CD4-positive, alpha-beta T cell (primary cell): ENCODE measurements around the gene GRIA1. TPM values are rescaled to one million over a fixed set of nuclear protein-coding genes. Genes with fewer than 3 reads are reported as not detected.

ENCODE experiments used
- ATAC-seq: fragments of 200-7000 bp; cut with Tn5 transposase; one replicate; pipeline ENCODE4 v1.10.0; 2022; ENCODE audit warnings: mild to moderate bottlenecking; ENCODE audit not compliant: poor library complexity
- CTCF ChIA-PET: fragments of 350-600 bp; sonication (Branson Sonifier 250); formaldehyde crosslinking; loops from one replicate; lab custom pipeline; 2021; ENCODE audit warnings: antibody characterized with exemption, inconsistent platforms; lab: Charles Lee
- POLR2A ChIA-PET: fragments of 350-600 bp; sonication (Branson Sonifier 250); formaldehyde crosslinking; loops from one replicate; lab custom pipeline; 2021; ENCODE audit warnings: antibody characterized with exemption, inconsistent platforms; lab: Charles Lee
- DNase-seq, 14 experiments: peaks; one replicate each; pipeline ENCODE4 v3.0.0-alpha.2; 2013 to 2020; ENCODE audit warnings: mixed read lengths in 2 of 14
- H3K27ac ChIP-seq, 2 donors: one replicate each; pipeline versions ENCODE4 v1.5.1 to v1.7.0; 2013; ENCODE audit warnings: low read length in 2 of 2, low read depth in 1 of 2, mild to moderate bottlenecking in 1 of 2
- H3K27me3 ChIP-seq, 2 experiments: 1 replicate in 1 of 2; 2 replicates in 1 of 2; pipeline versions ENCODE4 v1.6.1 to v1.7.0; 2013; ENCODE audit warnings: low read length in 2 of 2, control low read depth in 1 of 2, mild to moderate bottlenecking in 1 of 2, moderate library complexity in 1 of 2; ENCODE audit not compliant: insufficient read depth in 2 of 2, control insufficient read depth in 1 of 2
- H3K36me3 ChIP-seq: one replicate; pipeline ENCODE4 v1.6.1; 2013; ENCODE audit warnings: low read length, control low read depth; ENCODE audit not compliant: insufficient read depth
- H3K4me1 ChIP-seq: one replicate; pipeline ENCODE4 v1.6.1; 2013; ENCODE audit warnings: low read length, control low read depth; ENCODE audit not compliant: insufficient read depth
- H3K4me3 ChIP-seq: one replicate; pipeline ENCODE4 v1.5.1; 2013; ENCODE audit warnings: mild to moderate bottlenecking, low read length, moderate library complexity
- H3K9me3 ChIP-seq, 2 experiments: 1 replicate in 1 of 2; 2 replicates in 1 of 2; pipeline versions ENCODE4 v1.6.1 to v1.7.0; 2013; ENCODE audit warnings: low read length in 2 of 2, mild to moderate bottlenecking in 2 of 2, control low read depth in 1 of 2, moderate library complexity in 1 of 2; ENCODE audit not compliant: control insufficient read depth in 1 of 2, insufficient read depth in 1 of 2
- H3K27ac Mint-ChIP-seq: one replicate; pipeline ENCODE4 v1.8.0; 2020; ENCODE audit warnings: mixed read lengths
- H3K27me3 Mint-ChIP-seq: one replicate; pipeline ENCODE4 v1.8.0; 2021; ENCODE audit warnings: mixed read lengths
- H3K36me3 Mint-ChIP-seq: one replicate; pipeline ENCODE4 v1.8.0; 2021; ENCODE audit warnings: low read depth, mixed read lengths
- H3K4me1 Mint-ChIP-seq: one replicate; pipeline ENCODE4 v1.8.0; 2021; ENCODE audit warnings: low read depth, mixed read lengths
- H3K4me3 Mint-ChIP-seq: one replicate; pipeline ENCODE4 v1.8.0; 2020; ENCODE audit warnings: mild to moderate bottlenecking, mixed read lengths
- H3K9me3 Mint-ChIP-seq: one replicate; pipeline ENCODE4 v1.8.0; 2020; ENCODE audit warnings: mixed read lengths
- CTCF ChIP-seq: fragments of 200-600 bp; IDR thresholded peaks from one replicate; pipeline ENCODE4 v1.8.0; 2022; ENCODE audit warnings: antibody characterized with exemption, mild to moderate bottlenecking
- intact Hi-C, 2 experiments: fragments of 100-400 bp; cut with DNase I in 1 of 2; cut with micrococcal nuclease in 1 of 2; formaldehyde crosslinking; loops; one replicate each; pipeline versions ENCODE4 v1.15.1 to v1.9.0; 2023 to 2025; cut with DNase I, micrococcal nuclease
- total RNA-seq, 174 experiments: library from RNA in 2 of 174; stranded (reverse) in 2 of 174; gene quantifications; one replicate each; pipeline ENCODE4 v1.2.3 and lab custom pipeline; 2021 to 2026

The GRIA1 gene
- total RNA-seq, 2 experiments from 2014 or later, result not detected

DNA sequence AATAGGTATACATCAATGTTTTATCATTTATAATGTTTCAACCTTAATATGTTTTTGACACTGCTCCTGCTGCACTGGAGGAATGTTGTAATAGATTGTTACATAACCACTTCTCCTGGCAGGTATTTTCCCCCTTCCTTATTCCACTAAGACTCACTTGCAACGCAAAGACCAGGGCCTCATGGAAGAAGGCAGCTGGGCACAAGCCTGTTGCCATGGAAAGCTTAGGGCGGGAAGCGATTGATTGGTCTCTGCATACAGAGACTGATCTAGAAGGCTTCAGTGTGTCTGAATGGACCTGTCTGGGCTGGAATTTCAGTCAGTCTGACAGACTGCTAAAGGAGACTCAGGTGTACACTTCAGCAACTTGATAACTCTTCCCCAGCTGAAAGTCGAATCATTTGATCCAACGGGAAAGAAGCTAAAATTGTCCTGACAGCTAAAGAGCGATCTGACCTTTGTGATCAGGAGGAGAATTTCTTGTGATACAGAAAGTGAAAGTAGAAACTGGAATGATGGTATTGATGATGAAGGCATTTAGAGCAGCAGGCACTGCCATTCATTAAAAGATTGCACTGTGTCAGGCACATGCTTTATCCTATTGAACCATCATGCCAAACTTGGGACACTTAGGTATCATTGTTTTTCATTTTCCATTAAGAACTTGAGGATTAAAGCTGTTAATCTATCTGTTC is 65.1 kb downstream of the GRIA1 start:
- H3K9me3 ChIP-seq, result no peaks in the 10 kb centered on the region
- Mint-ChIP-seq H3K4me3 (no peak overlapping the region), H3K36me3 (no peaks in the 10 kb centered on the region), H3K9me3 (no peaks in the 10 kb centered on the region), H3K4me1 (peaks cover 17% of the 10 kb centered on the region), H3K27ac (no peak overlapping the region), H3K27me3 (no peaks in the 10 kb centered on the region)
- TF ChIP-seq CTCF, result no peak
- no peak overlapping the region for H3K4me3 ChIP-seq
- ChIA-PET POLR2A (no interaction called here), CTCF (no interaction called here)
- H3K27me3 ChIP-seq, result no peaks in the 10 kb centered on the region
- ATAC-seq, result no peak
- H3K36me3 ChIP-seq, result no peaks in the 10 kb centered on the region
- no peak overlapping the region for H3K27ac ChIP-seq
- H3K4me1 ChIP-seq, result no peaks in the 10 kb centered on the region
- DNase-seq, result no peak
- intact Hi-C loops, result no loop called here

DNA sequence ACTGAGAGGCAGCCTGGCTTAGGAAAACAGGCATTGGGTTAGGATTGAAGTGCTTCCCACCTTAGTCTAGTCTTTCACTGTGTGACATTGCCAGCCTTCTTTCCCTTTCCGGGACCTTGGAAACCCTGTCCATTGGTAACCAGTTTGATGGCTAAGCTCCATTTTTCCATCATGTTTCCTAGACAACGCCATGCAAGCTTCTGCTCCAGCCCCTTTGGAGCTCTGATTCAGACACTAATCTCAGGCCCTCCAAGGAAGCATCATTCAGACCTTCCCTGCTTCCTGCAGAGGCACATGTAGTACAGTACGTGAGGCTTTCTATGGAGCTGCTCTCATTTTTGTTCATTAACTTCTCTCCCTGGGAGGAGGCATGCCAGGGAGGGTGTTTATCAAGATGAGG is 68.5 kb downstream of the GRIA1 start:
- POLR2A ChIA-PET, result no interaction called here
- Histone ChIP-seq H3K4me1 (no peaks in the 10 kb centered on the region), H3K27me3 (no peaks in the 10 kb centered on the region), H3K4me3 (no peak overlapping the region), H3K9me3 (no peaks in the 10 kb centered on the region), H3K36me3 (no peaks in the 10 kb centered on the region), H3K27ac (no peak overlapping the region)
- DNase-seq, result no peak
- H3K27ac Mint-ChIP-seq, result no peak overlapping the region
- no peaks in the 10 kb centered on the region for H3K36me3 Mint-ChIP-seq
- no peak for ATAC-seq
- H3K9me3 Mint-ChIP-seq, result peaks cover 5% of the 10 kb centered on the region
- CTCF ChIA-PET, result no interaction called here
- no peak for TF ChIP-seq CTCF
- peaks cover 17% of the 10 kb centered on the region for H3K4me1 Mint-ChIP-seq
- intact Hi-C loops, result no loop called here
- no peaks in the 10 kb centered on the region for H3K27me3 Mint-ChIP-seq
- no peak overlapping the region for H3K4me3 Mint-ChIP-seq

DNA sequence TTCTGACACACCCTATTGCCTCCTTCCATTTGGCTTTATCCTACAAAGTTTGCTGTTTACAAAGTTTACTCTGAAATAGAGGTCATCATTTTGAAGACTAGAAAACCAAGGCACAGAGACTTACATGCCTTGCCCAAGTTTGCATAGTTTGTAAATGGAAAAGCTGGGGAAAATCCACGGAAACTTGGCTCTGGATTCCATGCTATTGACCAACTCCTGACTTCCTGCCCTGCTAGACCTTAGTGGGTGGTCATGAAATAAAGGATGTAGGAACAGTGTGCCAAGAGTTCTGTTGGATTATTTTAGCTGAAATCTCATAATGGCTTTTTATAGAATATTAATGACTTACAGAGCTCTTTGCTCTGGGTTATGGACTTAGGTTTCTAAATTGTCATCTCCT is 69.5 kb downstream of the GRIA1 start:
- TF ChIP-seq CTCF, result no peak
- Mint-ChIP-seq H3K4me1 (peaks cover 15% of the 10 kb centered on the region), H3K9me3 (peaks cover 5% of the 10 kb centered on the region), H3K27me3 (no peaks in the 10 kb centered on the region), H3K4me3 (no peak overlapping the region), H3K27ac (no peak overlapping the region), H3K36me3 (no peaks in the 10 kb centered on the region)
- no peaks in the 10 kb centered on the region for H3K9me3 ChIP-seq
- no peak overlapping the region for H3K4me3 ChIP-seq
- no peak overlapping the region for H3K27ac ChIP-seq
- CTCF ChIA-PET, result no interaction called here
- H3K4me1 ChIP-seq, result no peaks in the 10 kb centered on the region
- POLR2A ChIA-PET, result no interaction called here
- ATAC-seq, result no peak
- no peak for DNase-seq
- no peaks in the 10 kb centered on the region for H3K36me3 ChIP-seq
- H3K27me3 ChIP-seq, result no peaks in the 10 kb centered on the region
- intact Hi-C loops, result no loop called here
